Posterior cingulate gyrus (tissue), 11 donors: Measurements from ENCODE around the gene IL17C.

Source experiments
- DNase-seq, 10 donors: peaks; one replicate each; pipeline versions ENCODE4 v3.0.0 to v3.0.0-alpha.2; 2020 to 2021; ENCODE audit warnings: mixed read lengths in 3 of 10
- intact Hi-C: fragments of 100-400 bp; cut with DNase I; formaldehyde crosslinking; loops from one replicate; pipeline ENCODE4 v1.15.1; 2023

Gene IL17C

DNA sequence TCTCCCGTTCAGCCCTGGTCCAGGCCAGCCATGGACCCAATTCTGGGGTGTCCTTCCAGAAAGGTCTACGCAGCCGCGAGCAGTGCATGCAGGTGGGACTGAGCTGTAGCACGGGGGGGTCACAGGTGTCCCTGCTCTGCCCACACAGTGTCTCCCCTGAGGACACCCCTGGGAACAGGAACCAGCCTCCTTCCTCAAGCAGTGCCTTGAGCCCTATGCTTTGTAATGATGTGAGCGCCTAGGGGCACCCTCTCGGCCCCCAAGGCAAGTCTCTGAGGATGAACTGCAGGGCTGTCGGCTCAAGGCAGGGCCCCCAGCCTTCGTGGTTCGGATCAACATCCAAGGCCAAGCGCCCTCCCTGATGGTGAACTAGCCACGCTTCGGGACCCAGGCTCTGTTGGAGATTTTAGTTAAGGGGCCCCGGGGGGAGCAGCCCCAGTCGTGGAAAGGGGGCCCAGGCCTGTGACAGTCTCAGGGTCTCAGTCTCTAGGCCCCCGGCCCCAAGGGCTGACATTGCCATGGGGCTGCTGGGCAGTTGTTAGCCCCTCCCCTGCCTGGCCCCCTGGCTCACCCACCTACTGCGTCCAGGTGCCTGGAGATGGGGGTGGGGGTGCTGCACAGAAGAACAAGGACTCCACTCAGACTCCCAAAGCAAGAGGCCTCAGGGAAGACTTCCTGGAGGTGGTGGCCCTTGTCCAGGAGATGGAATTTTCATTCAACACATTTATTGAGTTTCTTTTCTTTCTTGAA lies 2.3 kb downstream of the IL17C start:
- no peak for DNase-seq
- intact Hi-C loops, result no loop called here

DNA sequence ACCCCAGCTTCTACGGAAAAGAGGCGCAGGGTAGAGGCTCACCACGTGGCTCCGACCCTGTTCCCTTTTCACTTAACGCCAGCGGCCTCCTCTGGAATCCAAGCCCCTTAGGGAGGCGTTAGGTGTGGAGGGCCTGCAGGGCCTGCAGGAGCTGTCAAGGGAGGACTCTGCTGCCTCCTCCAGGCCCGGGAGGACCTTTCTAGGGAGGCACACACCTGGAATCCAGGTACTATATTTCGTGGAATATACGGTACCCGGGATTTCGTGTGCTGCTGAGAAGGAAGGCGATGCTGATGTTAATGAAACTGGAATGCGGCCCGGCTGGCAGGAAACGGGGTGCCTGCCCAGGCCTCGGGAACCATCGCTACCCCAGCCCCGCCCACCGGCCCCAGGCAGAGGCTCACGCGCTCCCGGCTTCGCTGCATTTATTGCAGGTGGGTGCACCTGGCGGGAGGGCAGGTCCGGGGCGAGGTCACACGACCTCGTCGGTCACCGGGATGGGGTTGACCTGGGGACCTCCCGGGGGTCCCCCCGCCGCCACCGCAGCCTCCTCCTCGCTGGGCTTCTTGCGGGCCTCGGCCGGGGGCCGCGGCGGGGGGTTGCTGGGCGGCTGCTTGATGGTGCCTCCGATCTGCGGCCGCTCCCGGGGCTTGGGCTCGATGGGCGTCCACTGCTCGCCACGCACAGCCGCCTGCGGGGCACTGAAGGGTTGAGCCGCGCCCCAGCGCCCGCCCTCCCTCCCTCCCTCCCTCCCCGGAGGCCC lies 4.7 kb downstream of the IL17C start:
- no peak for DNase-seq
- intact Hi-C loops, result no loop called here

DNA sequence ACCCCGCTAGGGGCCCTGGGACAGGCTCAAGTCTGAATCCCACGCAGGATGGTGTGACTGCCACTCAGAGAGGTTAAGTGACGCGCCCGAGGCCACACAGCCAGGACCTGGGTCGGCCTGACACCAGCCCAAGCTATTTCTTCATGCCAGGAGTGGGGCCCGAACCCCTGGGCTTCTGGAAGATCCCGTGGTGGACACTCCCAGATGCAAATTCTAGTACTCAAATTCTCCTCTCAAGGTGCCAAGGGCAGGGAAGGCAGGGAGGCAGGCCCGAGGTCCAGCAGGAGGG lies 5.2 kb downstream of the IL17C start:
- intact Hi-C loops, result no loop called here

DNA sequence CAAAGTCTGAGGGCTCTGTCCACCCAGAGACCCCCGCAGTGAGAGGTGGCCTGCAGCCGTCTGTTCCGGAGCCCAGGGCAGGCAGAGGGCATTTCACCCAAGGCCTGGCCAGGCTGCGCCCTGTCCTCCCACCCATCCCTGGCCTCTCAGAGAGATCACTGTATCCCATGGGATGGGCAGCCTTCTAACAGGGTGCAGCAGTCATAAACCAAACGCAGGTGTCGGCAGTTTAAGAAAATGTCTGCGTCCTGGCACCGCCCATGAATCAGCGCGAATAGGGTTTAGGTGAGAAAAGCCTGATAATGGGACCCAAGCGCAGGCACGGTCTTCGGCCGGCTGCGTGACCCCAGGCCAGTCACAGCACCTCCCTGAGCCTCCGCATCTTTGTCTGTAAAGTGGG lies 7.1 kb downstream of the IL17C start:
- intact Hi-C loops, result no loop called here
- DNase-seq, result no peak

More for the DNA sequence above, 5.2 kb downstream of the IL17C start:
- no peak for DNase-seq

DNA sequence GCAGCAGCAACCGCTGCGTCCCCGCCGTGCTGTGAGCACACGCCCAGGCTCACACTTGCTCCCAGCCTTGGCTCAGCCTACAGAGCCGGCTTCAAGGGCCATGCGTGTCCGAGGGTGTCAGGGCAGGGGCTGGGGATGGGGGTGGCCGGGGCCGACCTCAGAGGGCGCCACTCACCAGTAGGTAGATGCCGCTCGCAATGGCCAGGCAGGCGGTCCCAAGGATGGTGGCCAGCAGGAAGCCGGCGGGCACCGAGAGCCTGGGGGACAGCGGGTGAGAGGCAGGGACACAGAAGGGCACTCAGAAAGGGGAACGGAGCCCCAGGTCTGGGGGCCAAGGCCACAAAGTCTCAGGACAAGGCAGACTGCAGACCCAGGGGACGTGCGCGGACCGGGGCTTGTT lies 7.6 kb downstream of the IL17C start:
- intact Hi-C loops, result no loop called here
- no peak for DNase-seq

DNA sequence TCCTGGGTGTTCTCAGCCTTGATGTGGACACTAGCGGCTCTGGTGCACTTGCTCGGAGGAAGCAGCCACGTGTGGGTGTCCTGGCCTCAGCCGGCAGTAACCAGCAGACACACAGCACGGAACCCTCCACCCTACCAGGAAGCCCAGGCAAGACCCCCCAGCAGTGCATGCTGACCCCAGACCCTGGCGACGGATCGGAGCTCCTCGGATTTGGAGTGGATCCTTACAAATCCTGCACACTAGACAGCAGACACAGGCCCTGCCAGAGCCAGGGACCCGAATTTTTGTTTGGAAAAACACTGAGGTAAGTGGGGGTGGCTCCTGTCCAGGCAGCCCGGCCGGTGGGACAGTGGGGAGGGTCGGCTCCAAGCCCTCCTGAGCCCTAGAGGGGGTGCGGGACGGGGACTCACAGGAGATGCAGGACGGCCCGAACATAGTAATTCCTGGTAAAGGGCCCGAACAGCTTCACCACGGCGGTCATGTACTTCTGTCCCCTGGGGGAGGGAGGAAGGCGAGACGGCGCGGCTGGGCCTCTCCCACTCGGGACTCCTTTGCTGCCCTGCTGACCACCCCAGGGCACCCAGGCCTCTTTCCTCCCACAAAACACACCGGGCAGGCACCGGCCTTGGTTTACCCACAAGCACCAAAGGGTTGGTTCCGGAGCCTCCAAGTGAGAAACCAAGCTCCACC lies 8.1 kb downstream of the IL17C start:
- intact Hi-C loops, result no loop called here
- DNase-seq, result no peak

DNA sequence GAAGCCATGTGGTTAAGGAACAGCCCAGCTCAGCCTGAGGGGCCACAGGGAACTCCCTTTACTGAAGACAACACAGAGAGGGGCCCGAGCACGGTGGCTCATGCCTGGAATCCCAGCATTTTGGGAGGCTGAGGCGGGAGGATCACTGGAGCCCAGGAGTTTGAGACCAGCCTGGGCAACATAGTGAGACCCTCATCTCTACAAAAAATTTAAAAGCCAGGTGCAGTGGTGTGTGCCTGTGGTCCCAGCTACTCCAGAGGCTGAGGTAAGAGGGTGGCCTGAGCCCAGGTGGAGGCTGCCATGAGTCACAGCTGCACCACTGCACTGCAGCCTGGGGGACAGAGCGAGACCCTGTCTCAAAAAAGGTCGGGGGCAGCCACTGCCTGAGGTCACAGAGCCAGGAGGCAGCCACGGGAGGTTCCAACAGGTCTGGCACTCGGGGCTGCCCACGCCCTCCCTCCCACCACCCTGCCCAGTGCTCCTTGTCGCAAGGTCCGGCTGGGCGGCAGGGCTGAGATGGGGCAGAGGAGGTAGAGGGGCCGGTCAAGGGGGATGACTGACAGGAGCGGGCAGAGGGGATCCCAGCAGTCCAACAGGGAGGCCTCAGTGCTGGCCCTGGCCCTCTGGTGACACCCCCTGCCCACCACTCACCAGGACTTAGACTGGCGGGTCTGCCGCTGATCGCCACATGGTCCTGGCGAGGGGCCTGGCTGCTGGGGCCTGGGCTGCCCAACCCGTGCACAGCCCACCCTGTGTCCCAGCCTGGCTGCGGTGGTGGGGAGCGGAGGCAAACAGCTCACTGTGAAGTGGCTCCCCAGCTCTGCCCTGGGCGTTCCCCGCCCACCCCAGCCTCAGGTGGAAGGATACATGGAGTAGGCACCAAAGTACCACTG lies 9.1 kb downstream of the IL17C start:
- no peak for DNase-seq
- intact Hi-C loops, result no loop called here

DNA sequence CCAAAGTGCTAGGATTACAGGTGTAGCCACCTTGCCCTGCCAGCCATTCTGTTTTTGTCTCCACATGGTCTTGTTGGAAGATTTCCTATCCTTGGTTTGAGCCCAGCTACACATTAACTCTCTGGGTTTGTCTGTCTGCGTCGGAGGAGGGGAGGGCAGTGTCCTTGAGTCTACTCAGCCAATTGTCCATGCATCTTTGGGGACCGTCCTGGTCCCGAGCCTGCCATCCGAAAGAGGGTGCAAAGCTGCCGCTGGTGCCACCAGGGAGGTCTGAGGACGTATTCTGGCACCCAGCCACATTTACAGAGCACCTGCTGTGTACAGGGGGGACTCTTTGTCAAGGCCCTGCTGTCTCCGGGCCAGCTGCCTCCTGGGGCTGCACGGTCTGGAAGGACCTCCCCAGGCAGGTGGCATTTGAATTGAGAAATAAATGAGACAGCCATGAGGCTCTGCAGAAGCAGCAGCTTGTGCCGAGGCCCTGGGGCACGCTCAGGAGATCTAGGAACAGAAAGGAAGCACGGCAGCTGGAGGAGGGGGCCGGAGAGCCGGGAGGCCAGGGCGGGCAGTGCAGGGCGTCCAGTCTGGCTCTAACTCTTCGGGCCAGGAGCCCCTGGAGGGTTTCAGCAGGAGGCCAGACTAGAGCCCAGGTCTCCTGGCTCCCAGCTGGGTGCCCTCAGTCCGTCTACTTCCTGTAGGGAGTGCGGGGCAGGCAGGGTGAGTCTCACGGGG lies 11.0 kb downstream of the IL17C start:
- no peak for DNase-seq
- intact Hi-C loops, result no loop called here

DNA sequence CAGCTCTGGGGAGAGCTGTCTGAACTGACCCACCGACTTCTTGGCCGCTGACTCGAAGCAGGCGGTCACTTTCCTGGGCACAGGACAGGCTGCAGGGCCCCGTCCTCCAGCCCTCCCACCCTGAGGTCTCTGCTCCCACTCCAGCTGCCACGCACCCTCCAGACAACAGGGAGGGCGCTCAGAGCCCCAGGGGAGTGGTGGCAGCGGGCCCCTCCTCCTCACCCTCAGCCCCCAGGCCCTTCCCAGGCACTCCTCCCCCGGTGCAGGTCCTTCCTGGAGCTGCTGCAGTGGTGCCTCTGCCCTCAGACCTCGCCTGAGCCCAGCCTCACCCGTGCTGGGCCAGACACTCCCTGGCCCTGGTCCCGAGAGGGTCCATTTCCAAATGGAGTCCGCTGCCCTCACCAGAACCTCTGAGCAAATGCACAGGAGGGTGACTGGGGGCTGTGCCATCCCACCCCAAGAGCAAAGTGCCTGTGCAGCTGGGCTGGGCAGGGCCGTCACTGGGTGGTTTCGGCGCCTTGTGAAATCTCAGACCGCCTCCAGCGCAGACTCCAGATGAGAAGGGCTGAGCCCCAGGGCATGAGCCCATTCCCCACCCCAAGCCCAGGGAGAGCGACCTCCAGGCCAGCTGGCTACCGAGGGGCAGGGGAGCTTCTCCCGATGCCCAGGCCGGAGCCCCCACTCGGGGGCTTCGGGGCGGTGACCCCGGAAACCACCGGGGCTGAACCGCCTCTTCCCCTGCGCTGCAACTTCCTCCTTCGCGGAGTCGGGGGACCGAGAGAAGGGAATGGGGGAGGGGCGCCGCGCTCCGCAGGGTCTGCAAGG lies 11.8 kb downstream of the IL17C start:
- no peak for DNase-seq
- intact Hi-C loops, result no loop called here

DNA sequence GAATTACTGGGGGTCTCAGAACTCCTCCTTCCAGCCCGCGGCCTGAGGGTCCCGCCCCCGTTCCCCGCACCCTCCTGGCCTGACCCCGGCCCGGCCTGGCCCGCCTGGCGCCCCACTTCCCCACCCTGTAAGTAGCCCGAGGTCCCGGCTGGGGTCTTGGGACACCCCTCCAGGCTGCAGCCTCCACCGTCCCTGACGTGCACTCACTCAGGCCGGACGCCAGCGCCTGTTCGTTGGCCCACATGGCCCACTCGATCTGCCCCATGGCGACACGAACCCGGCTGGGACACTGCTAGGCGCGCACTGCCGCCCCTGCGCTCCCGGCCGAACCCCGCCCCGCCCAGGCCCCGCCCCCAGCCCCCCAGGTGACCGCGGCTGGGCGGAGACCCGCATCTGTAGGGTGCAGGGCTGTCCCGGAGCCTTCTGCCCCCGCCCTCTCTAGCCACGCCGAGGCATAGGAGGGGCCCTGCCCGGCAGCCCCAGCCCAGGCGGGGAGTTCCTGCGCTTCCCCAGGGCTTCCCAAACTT lies 12.4 kb downstream of the IL17C start, which contains the start of gene CYBA:
Gene CYBA, minus strand, starts transcription at position 305 of the 527 bp plus-strand sequence. Its CDS starts 40 bp downstream, at position 265.
- DNase-seq, result peak in 3 of 10 donors; percentile 26 to 91 (median 43)
- intact Hi-C loops, result no loop called here

DNA sequence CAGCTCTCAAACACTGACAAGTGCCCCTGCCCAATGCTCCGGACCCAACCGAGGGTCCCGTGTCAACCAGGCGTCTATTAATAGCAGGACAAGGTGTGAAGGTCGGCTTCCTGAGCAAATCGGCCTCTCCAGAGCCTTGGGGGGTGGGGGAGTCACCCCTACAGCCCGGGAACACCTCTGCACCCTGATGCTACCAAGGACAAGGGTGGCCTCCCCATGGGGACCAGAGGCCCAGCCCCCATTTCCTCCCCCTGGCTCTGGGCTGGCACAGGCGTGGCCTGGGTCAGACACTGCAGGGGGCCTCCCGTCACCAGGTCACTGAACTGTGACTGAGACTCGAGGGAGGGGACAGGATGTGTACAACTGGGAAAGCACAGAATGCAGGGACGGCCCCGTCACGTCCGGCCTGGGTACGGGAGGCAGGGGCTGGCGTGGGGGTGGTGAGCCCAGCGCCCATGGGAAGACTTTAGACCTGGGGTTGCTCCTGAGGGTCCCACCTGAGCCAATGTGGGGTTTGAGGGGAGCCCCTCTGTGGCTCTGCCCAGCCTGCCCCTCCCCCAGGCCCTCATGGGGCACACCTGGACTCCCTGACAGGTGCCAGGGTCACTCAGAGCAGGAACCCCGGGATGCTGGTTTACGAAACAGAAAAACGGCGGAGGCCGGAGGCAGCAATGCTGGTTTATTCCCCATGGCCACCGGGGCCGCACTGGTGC lies 13.1 kb downstream of the IL17C start:
- no peak for DNase-seq

DNA sequence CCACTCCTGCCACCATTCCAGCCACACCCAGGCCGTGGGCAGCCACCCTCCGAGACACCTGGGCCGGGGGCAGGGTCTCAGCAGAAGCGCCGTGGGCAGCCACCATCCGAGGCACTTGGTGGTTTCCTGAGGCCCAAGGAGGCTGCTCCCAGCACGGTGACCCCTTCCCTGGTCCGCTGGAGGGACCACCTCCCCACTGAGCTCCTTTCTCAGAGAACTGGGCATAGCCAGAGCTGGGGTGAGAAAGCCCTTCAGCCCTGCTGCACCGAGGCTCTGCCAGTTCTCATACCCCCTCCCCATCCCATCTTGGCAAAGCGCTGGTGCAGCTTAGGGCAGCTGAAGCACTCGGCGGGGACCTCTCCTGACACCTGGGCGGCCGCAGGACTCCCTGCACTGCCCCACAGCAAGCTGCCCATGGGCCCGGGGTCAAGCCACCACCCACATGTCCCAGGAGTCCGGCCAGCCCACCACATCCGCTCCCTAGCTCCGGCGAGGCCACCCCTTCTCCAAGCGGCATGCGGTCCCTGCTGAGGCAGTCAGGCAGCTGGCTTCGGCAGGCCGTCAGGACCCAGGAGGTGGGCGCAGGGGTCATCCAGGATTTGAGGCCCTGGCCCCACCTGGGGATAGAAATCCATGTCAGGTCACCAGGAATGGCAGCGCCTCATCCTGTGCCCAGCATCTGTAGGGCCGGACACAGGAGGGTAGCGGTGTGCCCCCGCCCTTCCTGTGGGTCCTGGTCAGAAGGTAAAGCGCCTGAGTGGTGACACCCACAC lies 13.8 kb downstream of the IL17C start:
- no peak for DNase-seq
- intact Hi-C loops, result no loop called here

More for the DNA sequence above, 13.1 kb downstream of the IL17C start:
- intact Hi-C loops, result no loop called here

DNA sequence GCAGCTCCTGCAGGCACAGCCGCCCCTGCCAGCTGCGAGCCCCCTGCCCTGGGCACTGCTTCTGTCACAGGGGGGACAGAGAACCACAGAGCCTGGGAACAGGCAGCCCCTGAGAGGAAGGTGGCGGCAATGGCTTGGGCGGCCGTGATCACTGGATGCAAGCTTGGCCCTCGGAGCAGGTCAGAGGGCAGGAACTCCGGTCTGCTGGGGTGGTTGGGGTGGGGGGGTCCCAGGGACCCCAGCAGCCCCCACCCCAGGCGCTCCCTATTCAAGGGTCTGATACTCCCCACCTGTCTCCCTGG lies 14.3 kb downstream of the IL17C start:
- no peak for DNase-seq
- intact Hi-C loops, result no loop called here

DNA sequence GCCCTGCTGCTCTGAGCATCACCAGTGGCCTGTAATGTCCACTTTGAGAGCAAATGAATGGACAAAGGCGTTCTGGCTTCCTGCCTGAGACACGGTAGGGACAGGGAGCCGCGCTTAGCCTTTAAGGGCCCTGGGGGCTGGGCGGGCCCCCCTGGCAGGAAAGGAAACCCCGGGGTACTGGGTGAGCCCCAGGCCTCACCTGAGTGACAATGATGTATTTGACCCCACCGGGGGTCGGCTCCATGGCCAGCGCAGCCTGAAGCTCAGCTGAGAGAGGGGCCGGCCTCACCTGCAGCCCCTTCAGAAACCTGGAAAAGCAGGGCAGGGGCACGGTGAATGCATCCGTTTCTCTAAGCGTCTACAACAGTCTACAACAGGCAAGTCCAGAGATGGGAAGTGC lies 14.7 kb downstream of the IL17C start:
- intact Hi-C loops, result no loop called here
- no peak for DNase-seq

DNA sequence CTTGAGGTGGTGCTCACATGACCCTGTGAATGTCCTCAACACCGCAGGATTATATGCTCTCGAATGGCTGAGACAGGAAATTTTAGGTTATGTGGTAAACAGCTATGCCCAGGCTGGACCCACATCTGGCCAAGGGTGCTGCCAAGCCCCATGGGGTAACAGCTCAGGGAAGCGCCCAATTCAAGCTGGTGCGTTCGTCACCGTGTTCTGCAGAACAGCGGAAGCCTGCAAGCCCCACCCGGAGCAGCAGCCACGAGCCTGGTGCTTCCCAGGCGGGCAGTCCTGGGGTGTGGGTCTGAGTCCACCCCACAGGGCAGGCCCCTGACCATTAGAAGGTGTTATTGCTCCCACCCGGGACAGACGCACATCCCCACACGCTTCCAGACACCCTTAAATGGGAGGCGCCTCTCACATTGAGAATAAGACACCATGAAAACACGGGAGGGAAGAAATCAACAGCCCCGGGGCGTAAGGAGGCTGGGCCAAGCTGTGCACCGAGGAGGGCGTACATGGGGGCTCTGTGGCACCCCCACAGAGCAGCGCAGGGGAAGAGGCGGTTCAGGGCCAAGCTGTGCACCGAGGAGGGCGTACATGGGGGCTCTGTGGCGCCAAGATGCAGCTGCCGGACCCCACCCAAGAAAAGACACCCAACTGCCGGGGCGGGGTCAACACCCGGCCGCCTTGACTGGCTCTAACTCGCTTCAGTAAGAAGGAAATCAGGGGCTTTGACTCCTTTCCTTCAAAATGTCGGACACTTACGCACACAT lies 15.4 kb downstream of the IL17C start:
- intact Hi-C loops, result no loop called here
- no peak for DNase-seq

DNA sequence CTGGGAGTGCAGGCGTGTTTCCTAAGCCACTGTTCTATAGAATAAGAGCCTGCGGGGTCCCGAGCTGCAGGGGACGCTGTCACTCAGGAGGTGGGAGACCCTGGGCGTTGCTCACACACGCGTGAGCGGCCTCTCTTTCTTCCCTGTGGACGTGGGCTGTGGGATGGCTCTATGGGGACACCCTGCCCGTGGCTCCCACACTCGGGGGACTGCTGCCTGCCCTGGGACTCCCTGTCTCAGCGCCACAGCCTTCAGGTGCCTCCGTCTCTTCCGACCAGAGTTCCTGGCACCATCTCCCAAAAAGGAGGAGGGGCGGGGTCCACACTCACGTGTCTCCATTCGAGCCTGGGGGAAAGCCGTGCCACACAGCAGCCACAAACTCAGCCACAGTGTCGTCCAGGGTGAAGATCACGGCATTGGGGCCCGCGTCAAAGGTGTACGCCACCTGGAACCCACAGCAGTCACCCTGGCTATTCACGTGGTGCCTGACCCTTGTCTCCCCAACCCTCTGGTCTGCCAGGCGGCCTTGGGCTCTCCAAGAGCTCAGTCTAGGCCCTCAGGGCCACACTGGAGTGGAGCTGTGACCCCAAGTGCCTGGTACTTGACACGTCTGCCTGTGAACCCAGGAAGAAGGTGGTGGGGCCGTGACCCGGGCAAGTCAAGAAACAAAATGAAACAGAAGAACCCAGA lies 16.1 kb downstream of the IL17C start:
- DNase-seq, result no peak
- intact Hi-C loops, result no loop called here
